M059J (cell line): ENCODE data around the gene WNT2B. TPM values are rescaled to one million over a fixed set of nuclear protein-coding genes. Genes with fewer than 3 reads are reported as not detected.
A peak's percentile ranks its signal among the peaks of the same experiment; 100 is the strongest.

ENCODE experiments used
- DNase-seq: peaks from one replicate; pipeline ENCODE4 v3.0.0-alpha.2; 2012; ENCODE audit warnings: low read depth
- total RNA-seq: library from RNA; depleted of rRNA; stranded (reverse); fragments of >200 nt; shearing (Covaris generic); gene quantifications from 2 replicates; pipeline ENCODE4 v1.2.3, GENCODE V29; 2014

Gene WNT2B
- total RNA-seq, 1 experiment from 2014 or later, result 0.02 TPM

- DNase-seq, result peak; percentile 32
These were observed 18.7 kb downstream of the WNT2B start for GRCh38 chr1:112527266-112528010.

- no peak for DNase-seq
These were observed 19.3 kb downstream of the WNT2B start for GRCh38 chr1:112528076-112528475.

- no peak for DNase-seq
These were observed 20.5 kb downstream of the WNT2B start for GRCh38 chr1:112529301-112529700.

- DNase-seq, result no peak
These were observed 22.1 kb downstream of the WNT2B start for GRCh38 chr1:112530832-112531231.

- DNase-seq, result no peak
These were observed 23.3 kb downstream of the WNT2B start for GRCh38 chr1:112532064-112532463.

- DNase-seq, result no peak
These were observed 24.3 kb downstream of the WNT2B start for GRCh38 chr1:112533029-112533428.

- DNase-seq, result no peak
These were observed 27.8 kb downstream of the WNT2B start for GRCh38 chr1:112536561-112536960.

GRCh38 chr1:112537456-112537855 is 28.7 kb downstream of the WNT2B start:
- DNase-seq, result no peak

- no peak for DNase-seq
These were observed 30.1 kb downstream of the WNT2B start for GRCh38 chr1:112538883-112539282.

- DNase-seq, result peak; percentile 31
These were observed 31.5 kb downstream of the WNT2B start for GRCh38 chr1:112540226-112540794.

- no peak for DNase-seq
These were observed 32.5 kb downstream of the WNT2B start for GRCh38 chr1:112541299-112541698.

- DNase-seq, result no peak
These were observed 33.6 kb downstream of the WNT2B start for GRCh38 chr1:112542206-112542973.

- DNase-seq, result peak; percentile 89
These were observed 35.4 kb downstream of the WNT2B start for GRCh38 chr1:112544011-112544688.

GRCh38 chr1:112544751-112545150 is 36.0 kb downstream of the WNT2B start:
- peak; percentile 16 for DNase-seq

GRCh38 chr1:112546076-112546475 is 37.3 kb downstream of the WNT2B start:
- DNase-seq, result peak; percentile 27

- no peak for DNase-seq
These were observed 39.8 kb downstream of the WNT2B start for GRCh38 chr1:112548547-112548946.

- no peak for DNase-seq
These were observed 40.8 kb downstream of the WNT2B start for GRCh38 chr1:112549590-112549989.

- no peak for DNase-seq
These were observed 45.6 kb downstream of the WNT2B start for GRCh38 chr1:112554411-112554810.

- DNase-seq, result peak; percentile 12
These were observed 48.6 kb downstream of the WNT2B start for GRCh38 chr1:112557385-112557784.

- no peak for DNase-seq
These were observed 49.9 kb downstream of the WNT2B start for GRCh38 chr1:112558634-112559033.

- DNase-seq, result no peak
These were observed 54.6 kb downstream of the WNT2B start for GRCh38 chr1:112563341-112563740.

- no peak for DNase-seq
These were observed 55.3 kb downstream of the WNT2B start for GRCh38 chr1:112564081-112564480.
